ENCODE data around the gene TAF1B. TPM values are rescaled to one million over a fixed set of nuclear protein-coding genes. Genes with fewer than 3 reads are reported as not detected.

Gene TAF1B
- total and polyA plus RNA-seq, 2 donors (not counting 3 experiments of a cell fraction or from before 2014, with no cell fraction given), result 6.3 to 29.4 TPM

- POLR2A ChIA-PET, result no interaction called here
- no peaks in the 10 kb centered on the region for H3K9me3 ChIP-seq (replicated peaks; ENCODE audit: control insufficient read depth, insufficient read depth, low read length)
- dilution Hi-C loops (cut with MboI; ENCODE audit: extremely low pct_ligation_motif_present, low sequenced_read_pairs) (no loop called here), intact Hi-C loops (cut with micrococcal nuclease) (no loop called here)
- H3K9me1 ChIP-seq (replicated peaks; ENCODE audit: control insufficient read depth, extremely low read depth, insufficient read depth, low read length), result no peaks in the 10 kb centered on the region
- H3K4me2 ChIP-seq (ENCODE audit: insufficient read depth, low read length), result no peak overlapping the region
- TF ChIP-seq EZH2 (IDR thresholded peaks at IDR 0.05; ENCODE audit: borderline replicate concordance, low read depth, low read length, severe bottlenecking), result no peak
- no peak for TF ChIP-seq JUN (IDR thresholded peaks at IDR 0.05; ENCODE audit: borderline replicate concordance, insufficient read depth, insufficient read length, low read depth)
- no peak for TF ChIP-seq POLR2A (IDR thresholded peaks at IDR 0.05; ENCODE audit: low read depth, low read length)
- no peak for TF ChIP-seq GATA2 (IDR thresholded peaks at IDR 0.05; ENCODE audit: insufficient read depth, insufficient read length, low read depth, low read length)
- TF ChIP-seq, protein P1, sequence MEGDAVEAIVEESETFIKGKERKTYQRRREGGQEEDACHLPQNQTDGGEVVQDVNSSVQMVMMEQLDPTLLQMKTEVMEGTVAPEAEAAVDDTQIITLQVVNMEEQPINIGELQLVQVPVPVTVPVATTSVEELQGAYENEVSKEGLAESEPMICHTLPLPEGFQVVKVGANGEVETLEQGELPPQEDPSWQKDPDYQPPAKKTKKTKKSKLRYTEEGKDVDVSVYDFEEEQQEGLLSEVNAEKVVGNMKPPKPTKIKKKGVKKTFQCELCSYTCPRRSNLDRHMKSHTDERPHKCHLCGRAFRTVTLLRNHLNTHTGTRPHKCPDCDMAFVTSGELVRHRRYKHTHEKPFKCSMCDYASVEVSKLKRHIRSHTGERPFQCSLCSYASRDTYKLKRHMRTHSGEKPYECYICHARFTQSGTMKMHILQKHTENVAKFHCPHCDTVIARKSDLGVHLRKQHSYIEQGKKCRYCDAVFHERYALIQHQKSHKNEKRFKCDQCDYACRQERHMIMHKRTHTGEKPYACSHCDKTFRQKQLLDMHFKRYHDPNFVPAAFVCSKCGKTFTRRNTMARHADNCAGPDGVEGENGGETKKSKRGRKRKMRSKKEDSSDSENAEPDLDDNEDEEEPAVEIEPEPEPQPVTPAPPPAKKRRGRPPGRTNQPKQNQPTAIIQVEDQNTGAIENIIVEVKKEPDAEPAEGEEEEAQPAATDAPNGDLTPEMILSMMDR (IDR thresholded peaks at IDR 0.05; ENCODE audit: extremely low read depth in 1 of 2, insufficient read depth in 1 of 2, low read depth in 1 of 2, low read length in 2 of 2), result no peak
- no peak for TF ChIP-seq POLR2AphosphoS5 (IDR thresholded peaks at IDR 0.05; ENCODE audit: insufficient read depth, low read depth, low read length)
- TF ChIP-seq FOS (IDR thresholded peaks at IDR 0.05; ENCODE audit: borderline replicate concordance, insufficient read depth, low read length), result no peak
- no peak for TF ChIP-seq MYC (IDR thresholded peaks at IDR 0.05; ENCODE audit: low read depth, low read length)
- TF ChIP-seq, protein P2, sequence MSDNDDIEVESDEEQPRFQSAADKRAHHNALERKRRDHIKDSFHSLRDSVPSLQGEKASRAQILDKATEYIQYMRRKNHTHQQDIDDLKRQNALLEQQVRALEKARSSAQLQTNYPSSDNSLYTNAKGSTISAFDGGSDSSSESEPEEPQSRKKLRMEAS (IDR thresholded peaks at IDR 0.05; ENCODE audit: insufficient read depth, insufficient read length), result no peak
- no peak overlapping the region for H3K9ac ChIP-seq (replicated peaks; ENCODE audit: extremely low read depth, insufficient read depth, low read length)
- H3K79me2 ChIP-seq (ENCODE audit: control insufficient read depth, insufficient read depth, low read length), result no peaks in the 10 kb centered on the region
- H3K4me1 ChIP-seq (ENCODE audit: control insufficient read depth, extremely low read depth, insufficient read depth, low read length), result no peaks in the 10 kb centered on the region
- H3K4me3 ChIP-seq (replicated peaks in 1 of 3; ENCODE audit: insufficient read depth in 1 of 3, low read depth in 1 of 3, low read length in 3 of 3), result no peak overlapping the region
- H3K27ac ChIP-seq (ENCODE audit: insufficient read depth, low read depth, low read length), result no peak overlapping the region
- FAIRE-seq (no peak), DNase-seq (ENCODE audit: low read depth, low spot score) (no peak)
- no peak overlapping the region for H2AFZ ChIP-seq (ENCODE audit: low read depth, low read length)
- H4K20me1 ChIP-seq (replicated peaks; ENCODE audit: control insufficient read depth, extremely low read depth, insufficient read depth, low read length), result no peaks in the 10 kb centered on the region
- peaks cover 11 to 14% of the 10 kb centered on the region in 2 experiments for H3K27me3 ChIP-seq (ENCODE audit: control insufficient read depth in 2 of 2, insufficient read depth in 2 of 2, low read length in 2 of 2)
- BruUV-seq (replicated peaks), result no TSS peak
- no peaks in the 10 kb centered on the region for H3K36me3 ChIP-seq (ENCODE audit: control insufficient read depth in 2 of 2, extremely low read depth in 1 of 2, insufficient read depth in 2 of 2, low read length in 2 of 2)
- CTCF ChIA-PET, result interaction anchor here (1.2 to 2.4 kb wide), 2 partner anchors 39 to 44 kb away, joined by 3 to 12 read pairs; no protein-coding TSS in a partner anchor
Measured at GRCh38 chr2:9945596-9945995, 102.3 kb downstream of the TAF1B start.

Measured in endothelial cell of umbilical vein (primary cell).